VCaP (cell line): ENCODE data around the gene MLLT10.
A peak's percentile ranks its signal among the peaks of the same experiment; 100 is the strongest.

Experiments used
- H3K27ac ChIP-seq: fragments of 450-650 bp; 2 replicates; pipeline ENCODE4 v1.5.1; 2017
- TF ChIP-seq, protein P1 (sequence below): fragments of 450-650 bp; conservative IDR thresholded peaks from 2 replicates; pipeline ENCODE4 v1.5.1; 2017; ENCODE audit warnings: mild to moderate bottlenecking, moderate library complexity

Gene MLLT10

GRCh38 chr10:21492421-21492820 is 41.6 kb upstream of the MLLT10 start:
- TF ChIP-seq, protein P1, sequence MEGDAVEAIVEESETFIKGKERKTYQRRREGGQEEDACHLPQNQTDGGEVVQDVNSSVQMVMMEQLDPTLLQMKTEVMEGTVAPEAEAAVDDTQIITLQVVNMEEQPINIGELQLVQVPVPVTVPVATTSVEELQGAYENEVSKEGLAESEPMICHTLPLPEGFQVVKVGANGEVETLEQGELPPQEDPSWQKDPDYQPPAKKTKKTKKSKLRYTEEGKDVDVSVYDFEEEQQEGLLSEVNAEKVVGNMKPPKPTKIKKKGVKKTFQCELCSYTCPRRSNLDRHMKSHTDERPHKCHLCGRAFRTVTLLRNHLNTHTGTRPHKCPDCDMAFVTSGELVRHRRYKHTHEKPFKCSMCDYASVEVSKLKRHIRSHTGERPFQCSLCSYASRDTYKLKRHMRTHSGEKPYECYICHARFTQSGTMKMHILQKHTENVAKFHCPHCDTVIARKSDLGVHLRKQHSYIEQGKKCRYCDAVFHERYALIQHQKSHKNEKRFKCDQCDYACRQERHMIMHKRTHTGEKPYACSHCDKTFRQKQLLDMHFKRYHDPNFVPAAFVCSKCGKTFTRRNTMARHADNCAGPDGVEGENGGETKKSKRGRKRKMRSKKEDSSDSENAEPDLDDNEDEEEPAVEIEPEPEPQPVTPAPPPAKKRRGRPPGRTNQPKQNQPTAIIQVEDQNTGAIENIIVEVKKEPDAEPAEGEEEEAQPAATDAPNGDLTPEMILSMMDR = no peak
- no peak overlapping the region for H3K27ac ChIP-seq

GRCh38 chr10:21493784-21494183 is 40.2 kb upstream of the MLLT10 start:
- H3K27ac ChIP-seq = no peak overlapping the region
- TF ChIP-seq, protein P1 = no peak

- TF ChIP-seq, protein P1 = no peak
- H3K27ac ChIP-seq = peak overlapping the region; percentile 18; the same call in 1 of the 2 replicates
Measured at GRCh38 chr10:21494191-21495001, 39.6 kb upstream of the MLLT10 start.

DNA sequence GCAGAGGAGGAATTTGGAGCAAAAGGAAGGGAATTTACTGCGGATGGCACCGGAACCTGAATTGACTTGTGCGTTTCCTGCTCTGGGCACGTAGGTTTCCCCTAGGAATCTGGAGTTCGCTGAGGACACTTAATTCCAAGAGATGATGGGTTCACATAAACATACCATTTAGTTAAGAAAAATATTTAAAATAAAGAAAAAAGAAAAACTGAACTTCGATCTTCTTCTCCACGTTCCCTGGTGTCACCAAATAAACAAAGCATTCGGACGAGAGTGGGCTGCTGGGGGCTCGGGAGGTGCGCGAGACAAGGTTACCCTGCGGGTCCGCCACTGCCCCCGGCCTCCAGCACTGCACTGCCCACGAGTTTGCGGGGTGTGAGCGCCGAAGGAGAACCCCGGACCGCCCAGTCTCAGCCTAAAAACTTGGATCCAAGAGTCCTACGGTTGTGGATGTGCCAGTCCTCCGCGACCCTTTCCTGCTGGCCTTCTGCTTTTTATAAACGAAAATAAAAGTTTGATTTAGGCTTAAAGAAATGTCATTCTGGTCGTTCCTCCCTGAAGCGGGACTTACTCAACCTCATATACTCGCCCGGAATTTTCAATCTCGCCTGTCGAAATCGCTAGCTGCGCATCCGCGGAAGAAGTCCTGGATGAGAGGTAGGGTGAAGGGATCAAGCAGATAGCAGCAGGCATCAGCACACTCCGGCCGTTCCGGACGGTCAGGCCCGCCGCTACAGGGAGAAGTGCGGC is 38.9 kb upstream of the MLLT10 start:
- peak overlapping the region; percentile 74; the same call in 1 of the 2 replicates for H3K27ac ChIP-seq
- TF ChIP-seq, protein P1 = no peak

DNA sequence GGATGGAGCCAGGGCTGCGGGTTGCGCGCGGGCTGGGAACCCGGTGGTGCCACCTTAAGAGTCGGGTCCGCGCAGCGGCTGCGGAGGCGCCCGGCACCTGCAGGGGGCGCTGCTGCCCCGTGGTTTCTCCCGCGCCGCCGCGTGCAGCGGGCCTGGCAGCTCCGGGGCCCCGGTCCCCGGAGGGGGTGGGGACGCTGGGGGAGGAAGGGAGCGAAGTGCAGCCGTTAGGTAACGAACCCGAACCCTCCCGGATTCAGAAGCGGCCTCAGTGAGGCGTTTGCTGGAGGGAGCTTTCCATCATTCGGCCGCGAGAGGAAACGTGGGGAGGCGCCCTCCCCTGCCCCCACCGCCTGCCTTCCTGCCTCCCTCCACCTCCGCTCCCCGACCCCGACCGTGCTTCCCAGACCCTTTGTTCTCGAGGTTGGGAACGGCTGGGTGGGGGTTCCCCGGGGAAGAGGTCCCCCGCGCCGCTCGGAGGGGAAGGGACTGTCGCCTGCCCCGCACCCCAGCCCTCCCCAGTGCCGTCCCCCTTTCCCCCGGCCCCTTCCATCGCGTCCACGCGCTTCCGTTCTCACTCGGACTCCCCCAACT is 38.2 kb upstream of the MLLT10 start:
- H3K27ac ChIP-seq = peak overlapping the region; percentile 74
- TF ChIP-seq, protein P1 = peak; percentile 94

- H3K27ac ChIP-seq = peak overlapping the region; percentile 74
Measured at GRCh38 chr10:21496343-21497176, 37.5 kb upstream of the MLLT10 start.

More at GRCh38 chr10:21496343-21497176, 37.5 kb upstream of the MLLT10 start:
- TF ChIP-seq, protein P1 = peak; percentile 65
